H1 (cell line): Measurements from ENCODE around the gene PPP4R4. TPM values are rescaled to one million over a fixed set of nuclear protein-coding genes. Genes with fewer than 3 reads are reported as not detected.

Experiments used
- CEBPB ChIP-seq: IDR thresholded peaks from 2 replicates; pipeline ENCODE4 v1.6.1; 2012; ENCODE audit warnings: low read depth, low read length
- EP300 ChIP-seq, 2 experiments: IDR thresholded peaks; 1 replicate in 1 of 2; 2 replicates in 1 of 2; pipeline ENCODE4 v1.6.1; 2011 to 2012; ENCODE audit warnings: low read depth in 2 of 2, low read length in 2 of 2, mild to moderate bottlenecking in 2 of 2, borderline replicate concordance in 1 of 2, inconsistent platforms in 1 of 2, moderate library complexity in 1 of 2
- JUN ChIP-seq: IDR thresholded peaks from 2 replicates; pipeline ENCODE4 v1.6.1; 2011; ENCODE audit warnings: low read depth, mild to moderate bottlenecking, improper control_type of control experiment, low read length
- NRF1 ChIP-seq: IDR thresholded peaks from 2 replicates; pipeline ENCODE4 v1.6.1; 2011; ENCODE audit warnings: mild to moderate bottlenecking, low read depth, low read length, improper control_type of control experiment
- POLR2A ChIP-seq, 2 experiments: IDR thresholded peaks; 1 replicate in 1 of 2; 2 replicates in 1 of 2; pipeline ENCODE4 v1.6.1; 2011; ENCODE audit warnings: low read depth in 2 of 2, low read length in 2 of 2, mild to moderate bottlenecking in 2 of 2; ENCODE audit errors: control extremely low read depth in 1 of 2
- SIX5 ChIP-seq: IDR thresholded peaks from 2 replicates; pipeline ENCODE4 v1.6.1; 2011; ENCODE audit warnings: mild to moderate bottlenecking, low read depth, low read length
- polyA plus RNA-seq, 7 experiments: library from polyadenylated mRNA; depleted of rRNA in 3 of 7; stranded (reverse) in 5 of 7; unstranded in 2 of 7; fragments of >200 nt in 5 of 7; fragments of 200-250 nt in 2 of 7; gene quantifications; 1 replicate in 5 of 7; 2 replicates in 1 of 7; 4 replicates in 1 of 7; pipeline versions ENCODE4 v1.2.1 to v1.2.3, GENCODE V29; 2011 to 2013; ENCODE audit warnings: missing spikeins in 2 of 7, mixed read lengths in 2 of 7
- total RNA-seq: library from RNA; stranded (reverse); fragmentation: NEBNext Ultra II Directional; extraction: Animal tissue kit (Norgen Biotek cat#: 25700); gene quantifications from 2 replicates; pipeline ENCODE4 v1.2.1, GENCODE V29; 2021
- TF ChIP-seq, protein P1 (sequence below): fragments of 300-600 bp; sonication (generic); IDR thresholded peaks from 2 replicates; pipeline ENCODE4 v1.7.1; 2012; ENCODE audit warnings: low read length, moderate library complexity, mild to moderate bottlenecking, inconsistent platforms; ENCODE audit not compliant: insufficient replicate concordance

PPP4R4 gene
- total and polyA plus RNA-seq, 2 of the 8 experiments (the other 6 are each of a cell fraction or from before 2014, with no cell fraction given), result 3.3 to 9.6 TPM

DNA sequence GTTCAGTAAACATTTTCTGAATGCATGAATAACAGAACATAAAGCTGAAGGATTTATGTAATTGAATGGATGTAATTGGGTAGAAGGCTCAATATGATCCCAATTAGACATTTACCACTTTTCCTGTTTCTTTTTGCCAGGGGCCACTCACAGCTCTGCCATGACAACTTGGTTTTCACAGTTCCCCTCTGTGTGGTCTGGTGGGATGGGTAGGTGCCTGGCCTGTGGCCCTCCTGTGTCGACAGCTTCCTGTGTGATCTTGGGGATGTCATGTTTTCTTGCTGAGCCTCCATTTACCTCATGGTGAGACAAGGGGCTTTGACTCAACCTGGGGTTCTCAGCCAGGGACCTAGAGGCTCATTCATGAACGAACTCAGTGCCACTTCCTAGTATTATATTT lies 131.5 kb downstream of the PPP4R4 start (continued):
- TF ChIP-seq, protein P1, sequence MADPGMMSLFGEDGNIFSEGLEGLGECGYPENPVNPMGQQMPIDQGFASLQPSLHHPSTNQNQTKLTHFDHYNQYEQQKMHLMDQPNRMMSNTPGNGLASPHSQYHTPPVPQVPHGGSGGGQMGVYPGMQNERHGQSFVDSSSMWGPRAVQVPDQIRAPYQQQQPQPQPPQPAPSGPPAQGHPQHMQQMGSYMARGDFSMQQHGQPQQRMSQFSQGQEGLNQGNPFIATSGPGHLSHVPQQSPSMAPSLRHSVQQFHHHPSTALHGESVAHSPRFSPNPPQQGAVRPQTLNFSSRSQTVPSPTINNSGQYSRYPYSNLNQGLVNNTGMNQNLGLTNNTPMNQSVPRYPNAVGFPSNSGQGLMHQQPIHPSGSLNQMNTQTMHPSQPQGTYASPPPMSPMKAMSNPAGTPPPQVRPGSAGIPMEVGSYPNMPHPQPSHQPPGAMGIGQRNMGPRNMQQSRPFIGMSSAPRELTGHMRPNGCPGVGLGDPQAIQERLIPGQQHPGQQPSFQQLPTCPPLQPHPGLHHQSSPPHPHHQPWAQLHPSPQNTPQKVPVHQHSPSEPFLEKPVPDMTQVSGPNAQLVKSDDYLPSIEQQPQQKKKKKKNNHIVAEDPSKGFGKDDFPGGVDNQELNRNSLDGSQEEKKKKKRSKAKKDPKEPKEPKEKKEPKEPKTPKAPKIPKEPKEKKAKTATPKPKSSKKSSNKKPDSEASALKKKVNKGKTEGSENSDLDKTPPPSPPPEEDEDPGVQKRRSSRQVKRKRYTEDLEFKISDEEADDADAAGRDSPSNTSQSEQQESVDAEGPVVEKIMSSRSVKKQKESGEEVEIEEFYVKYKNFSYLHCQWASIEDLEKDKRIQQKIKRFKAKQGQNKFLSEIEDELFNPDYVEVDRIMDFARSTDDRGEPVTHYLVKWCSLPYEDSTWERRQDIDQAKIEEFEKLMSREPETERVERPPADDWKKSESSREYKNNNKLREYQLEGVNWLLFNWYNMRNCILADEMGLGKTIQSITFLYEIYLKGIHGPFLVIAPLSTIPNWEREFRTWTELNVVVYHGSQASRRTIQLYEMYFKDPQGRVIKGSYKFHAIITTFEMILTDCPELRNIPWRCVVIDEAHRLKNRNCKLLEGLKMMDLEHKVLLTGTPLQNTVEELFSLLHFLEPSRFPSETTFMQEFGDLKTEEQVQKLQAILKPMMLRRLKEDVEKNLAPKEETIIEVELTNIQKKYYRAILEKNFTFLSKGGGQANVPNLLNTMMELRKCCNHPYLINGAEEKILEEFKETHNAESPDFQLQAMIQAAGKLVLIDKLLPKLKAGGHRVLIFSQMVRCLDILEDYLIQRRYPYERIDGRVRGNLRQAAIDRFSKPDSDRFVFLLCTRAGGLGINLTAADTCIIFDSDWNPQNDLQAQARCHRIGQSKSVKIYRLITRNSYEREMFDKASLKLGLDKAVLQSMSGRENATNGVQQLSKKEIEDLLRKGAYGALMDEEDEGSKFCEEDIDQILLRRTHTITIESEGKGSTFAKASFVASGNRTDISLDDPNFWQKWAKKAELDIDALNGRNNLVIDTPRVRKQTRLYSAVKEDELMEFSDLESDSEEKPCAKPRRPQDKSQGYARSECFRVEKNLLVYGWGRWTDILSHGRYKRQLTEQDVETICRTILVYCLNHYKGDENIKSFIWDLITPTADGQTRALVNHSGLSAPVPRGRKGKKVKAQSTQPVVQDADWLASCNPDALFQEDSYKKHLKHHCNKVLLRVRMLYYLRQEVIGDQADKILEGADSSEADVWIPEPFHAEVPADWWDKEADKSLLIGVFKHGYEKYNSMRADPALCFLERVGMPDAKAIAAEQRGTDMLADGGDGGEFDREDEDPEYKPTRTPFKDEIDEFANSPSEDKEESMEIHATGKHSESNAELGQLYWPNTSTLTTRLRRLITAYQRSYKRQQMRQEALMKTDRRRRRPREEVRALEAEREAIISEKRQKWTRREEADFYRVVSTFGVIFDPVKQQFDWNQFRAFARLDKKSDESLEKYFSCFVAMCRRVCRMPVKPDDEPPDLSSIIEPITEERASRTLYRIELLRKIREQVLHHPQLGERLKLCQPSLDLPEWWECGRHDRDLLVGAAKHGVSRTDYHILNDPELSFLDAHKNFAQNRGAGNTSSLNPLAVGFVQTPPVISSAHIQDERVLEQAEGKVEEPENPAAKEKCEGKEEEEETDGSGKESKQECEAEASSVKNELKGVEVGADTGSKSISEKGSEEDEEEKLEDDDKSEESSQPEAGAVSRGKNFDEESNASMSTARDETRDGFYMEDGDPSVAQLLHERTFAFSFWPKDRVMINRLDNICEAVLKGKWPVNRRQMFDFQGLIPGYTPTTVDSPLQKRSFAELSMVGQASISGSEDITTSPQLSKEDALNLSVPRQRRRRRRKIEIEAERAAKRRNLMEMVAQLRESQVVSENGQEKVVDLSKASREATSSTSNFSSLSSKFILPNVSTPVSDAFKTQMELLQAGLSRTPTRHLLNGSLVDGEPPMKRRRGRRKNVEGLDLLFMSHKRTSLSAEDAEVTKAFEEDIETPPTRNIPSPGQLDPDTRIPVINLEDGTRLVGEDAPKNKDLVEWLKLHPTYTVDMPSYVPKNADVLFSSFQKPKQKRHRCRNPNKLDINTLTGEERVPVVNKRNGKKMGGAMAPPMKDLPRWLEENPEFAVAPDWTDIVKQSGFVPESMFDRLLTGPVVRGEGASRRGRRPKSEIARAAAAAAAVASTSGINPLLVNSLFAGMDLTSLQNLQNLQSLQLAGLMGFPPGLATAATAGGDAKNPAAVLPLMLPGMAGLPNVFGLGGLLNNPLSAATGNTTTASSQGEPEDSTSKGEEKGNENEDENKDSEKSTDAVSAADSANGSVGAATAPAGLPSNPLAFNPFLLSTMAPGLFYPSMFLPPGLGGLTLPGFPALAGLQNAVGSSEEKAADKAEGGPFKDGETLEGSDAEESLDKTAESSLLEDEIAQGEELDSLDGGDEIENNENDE, result no peak
- TF ChIP-seq NRF1, result no peak
- no peak for TF ChIP-seq SIX5
- TF ChIP-seq POLR2A (IDR thresholded peaks at IDR 0.05; ENCODE audit: control extremely low read depth in 1 of 2, low read depth in 2 of 2, low read length in 2 of 2), result no peak
- no peak for TF ChIP-seq EP300 (IDR thresholded peaks at IDR 0.05; ENCODE audit: borderline replicate concordance in 1 of 2, low read depth in 2 of 2, low read length in 2 of 2)
- TF ChIP-seq JUN, result no peak
- no peak for TF ChIP-seq CEBPB
